Activated T-helper 9 cell treated with anti-CD3 and anti-CD28 coated beads, Interleukin-2, amount 50 U/mL, for 16 hours (primary cell): ENCODE results near the gene HOXC9.

Source experiments
- DNase-seq: peaks from one replicate; pipeline ENCODE4 v3.0.0-alpha.2; 2020; ENCODE audit warnings: low read depth

The HOXC9 gene

DNA sequence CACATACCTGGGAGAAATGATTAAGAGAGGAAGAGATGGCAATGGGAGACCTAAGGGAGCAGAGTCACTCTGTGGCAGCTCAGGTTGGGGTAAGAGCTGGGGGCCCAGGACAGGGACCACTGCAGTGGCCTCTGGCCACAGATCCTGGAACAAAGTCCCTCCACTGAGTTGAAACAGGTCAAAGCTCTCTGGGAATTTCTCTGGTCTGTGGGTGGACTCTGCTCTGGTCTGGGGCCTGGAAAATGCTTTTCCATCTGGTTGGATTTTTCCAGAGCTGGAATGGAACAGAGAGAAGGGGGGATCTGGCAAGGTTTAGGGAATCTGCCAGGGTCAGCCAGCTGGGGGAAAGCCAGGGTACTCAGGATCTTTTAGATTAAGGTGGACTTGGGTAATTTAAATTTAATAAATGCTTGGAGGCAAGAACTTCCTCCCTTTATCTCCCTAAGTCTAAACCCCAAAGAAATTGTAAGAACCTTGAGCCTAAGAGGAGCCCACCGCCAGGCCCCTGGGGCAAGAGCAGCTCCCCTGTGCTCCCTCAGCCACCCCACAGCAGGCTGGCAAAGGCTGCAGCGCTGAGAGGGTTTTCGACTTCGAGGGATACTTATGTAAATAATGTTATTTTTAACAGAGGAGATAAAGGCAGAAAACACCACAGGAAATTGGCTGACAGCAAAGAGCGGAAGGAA, 11.3 kb upstream of the HOXC9 start:
- no peak for DNase-seq

GRCh38 chr12:53989227-53990113, 10.5 kb upstream of the HOXC9 start:
- no peak for DNase-seq

DNA sequence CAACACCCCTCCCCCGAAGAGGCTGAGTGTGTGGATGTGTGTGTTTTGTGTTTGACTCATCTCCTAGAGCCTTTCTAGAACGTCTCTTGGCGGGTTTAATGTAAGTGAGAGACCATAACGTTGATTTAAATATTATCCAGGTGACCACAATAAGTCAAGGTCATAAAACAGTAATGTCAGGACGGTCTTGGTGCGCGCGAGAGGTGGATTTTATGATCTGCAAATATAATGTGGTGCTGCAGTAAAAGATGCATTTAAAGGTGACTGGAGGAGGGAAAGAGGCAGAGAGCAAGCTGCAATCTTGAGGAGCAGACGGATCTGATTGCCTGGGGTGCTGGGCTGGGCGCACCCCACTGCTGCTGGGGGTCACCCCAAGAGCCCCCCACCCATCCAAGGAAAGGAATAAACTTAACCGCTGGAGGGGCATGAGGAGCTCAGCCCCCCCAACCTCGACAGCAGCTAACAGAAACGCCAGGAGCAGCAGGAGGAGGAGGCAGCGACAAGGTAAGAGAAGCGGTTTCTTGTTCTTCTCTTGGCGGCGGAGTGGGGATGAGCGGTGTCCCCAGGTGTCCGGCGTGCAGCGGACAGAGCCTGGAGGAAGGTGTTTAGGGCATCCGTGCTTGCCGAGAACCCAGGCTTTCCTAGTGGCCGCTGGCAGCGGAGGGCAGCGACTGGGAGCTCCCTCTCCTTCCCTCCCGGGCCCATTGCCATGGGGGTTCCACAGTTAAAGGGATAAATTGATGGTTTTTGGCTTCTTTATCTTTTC, 9.5 kb upstream of the HOXC9 start:
- DNase-seq = no peak

DNA sequence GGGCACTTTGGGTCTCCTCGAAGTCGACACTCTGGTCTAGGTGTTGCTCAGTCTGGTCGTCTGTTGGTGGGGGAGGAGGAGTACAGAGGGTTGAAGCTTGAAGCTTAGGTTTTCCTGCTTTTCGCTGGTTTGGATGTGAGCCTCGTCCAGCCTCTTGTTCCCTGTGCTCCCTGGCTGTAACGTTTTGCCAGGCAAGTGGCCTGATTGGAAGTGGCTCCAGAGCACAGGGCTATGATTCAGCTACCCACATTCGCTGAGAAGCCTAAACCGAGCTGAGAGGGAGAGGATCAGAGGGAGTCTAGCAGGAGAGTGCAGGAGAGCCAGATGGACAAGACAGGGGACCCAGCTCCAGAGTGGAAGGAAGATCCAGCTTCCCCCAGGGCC, 8.9 kb upstream of the HOXC9 start:
- DNase-seq = no peak

- no peak for DNase-seq
These were observed 7.5 kb upstream of the HOXC9 start for GRCh38 chr12:53992377-53992889.

- no peak for DNase-seq
These were observed 6.6 kb upstream of the HOXC9 start for GRCh38 chr12:53993162-53994008.

DNA sequence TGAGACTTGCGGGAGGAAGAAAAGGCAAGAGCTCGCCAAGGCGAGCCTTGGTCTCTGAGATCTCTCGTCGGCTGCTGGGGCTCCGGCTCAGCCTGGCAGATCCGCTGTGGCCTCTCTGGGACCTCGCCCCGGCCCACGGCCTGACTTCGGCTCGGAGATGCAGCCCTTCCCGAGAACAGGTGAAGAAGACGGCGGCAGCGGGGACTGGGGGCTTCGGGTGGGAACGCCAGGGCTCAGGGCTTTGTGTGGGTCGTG, 6.0 kb upstream of the HOXC9 start:
- no peak for DNase-seq

DNA sequence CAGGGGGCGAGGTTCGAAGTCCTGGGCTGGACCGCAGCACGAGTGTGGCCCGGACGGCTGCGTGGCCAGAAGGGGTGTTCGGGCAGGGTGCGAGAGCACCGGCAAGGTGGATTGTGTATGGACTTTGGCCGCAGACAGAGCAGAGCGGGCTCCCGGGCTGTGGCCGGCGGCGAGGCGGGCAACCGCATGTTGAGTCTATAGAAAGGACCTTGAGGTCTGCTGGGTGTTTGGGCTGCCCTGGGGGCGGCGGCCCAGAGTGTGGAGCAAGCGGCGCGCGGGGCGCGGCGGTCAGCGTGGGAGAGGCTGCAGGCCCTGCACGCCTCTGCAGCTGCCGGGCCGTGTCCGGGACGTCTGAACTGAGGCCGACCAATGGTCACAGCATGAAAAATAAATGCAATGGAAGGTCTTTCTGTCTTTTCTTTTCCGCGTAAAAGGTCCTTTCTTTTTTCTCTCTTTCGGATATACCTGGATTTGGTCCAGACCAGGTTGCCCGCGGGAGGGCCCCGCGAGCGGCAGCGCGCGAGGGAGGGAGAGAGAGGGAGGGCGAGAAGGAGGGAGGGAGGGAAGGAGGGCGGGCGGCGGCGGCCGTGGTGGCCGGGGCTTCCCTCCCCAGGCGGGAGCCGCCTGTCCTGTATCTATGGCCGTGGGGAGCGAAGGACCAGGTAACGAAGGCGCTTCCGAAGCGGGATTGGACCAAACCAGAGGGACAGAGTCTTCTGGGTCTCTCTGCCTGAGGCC, 5.5 kb upstream of the HOXC9 start:
- no peak for DNase-seq

- no peak for DNase-seq
These were observed 5.0 kb upstream of the HOXC9 start for GRCh38 chr12:53995002-53995377.

- no peak for DNase-seq
These were observed 4.4 kb upstream of the HOXC9 start for GRCh38 chr12:53995378-53996239.

DNA sequence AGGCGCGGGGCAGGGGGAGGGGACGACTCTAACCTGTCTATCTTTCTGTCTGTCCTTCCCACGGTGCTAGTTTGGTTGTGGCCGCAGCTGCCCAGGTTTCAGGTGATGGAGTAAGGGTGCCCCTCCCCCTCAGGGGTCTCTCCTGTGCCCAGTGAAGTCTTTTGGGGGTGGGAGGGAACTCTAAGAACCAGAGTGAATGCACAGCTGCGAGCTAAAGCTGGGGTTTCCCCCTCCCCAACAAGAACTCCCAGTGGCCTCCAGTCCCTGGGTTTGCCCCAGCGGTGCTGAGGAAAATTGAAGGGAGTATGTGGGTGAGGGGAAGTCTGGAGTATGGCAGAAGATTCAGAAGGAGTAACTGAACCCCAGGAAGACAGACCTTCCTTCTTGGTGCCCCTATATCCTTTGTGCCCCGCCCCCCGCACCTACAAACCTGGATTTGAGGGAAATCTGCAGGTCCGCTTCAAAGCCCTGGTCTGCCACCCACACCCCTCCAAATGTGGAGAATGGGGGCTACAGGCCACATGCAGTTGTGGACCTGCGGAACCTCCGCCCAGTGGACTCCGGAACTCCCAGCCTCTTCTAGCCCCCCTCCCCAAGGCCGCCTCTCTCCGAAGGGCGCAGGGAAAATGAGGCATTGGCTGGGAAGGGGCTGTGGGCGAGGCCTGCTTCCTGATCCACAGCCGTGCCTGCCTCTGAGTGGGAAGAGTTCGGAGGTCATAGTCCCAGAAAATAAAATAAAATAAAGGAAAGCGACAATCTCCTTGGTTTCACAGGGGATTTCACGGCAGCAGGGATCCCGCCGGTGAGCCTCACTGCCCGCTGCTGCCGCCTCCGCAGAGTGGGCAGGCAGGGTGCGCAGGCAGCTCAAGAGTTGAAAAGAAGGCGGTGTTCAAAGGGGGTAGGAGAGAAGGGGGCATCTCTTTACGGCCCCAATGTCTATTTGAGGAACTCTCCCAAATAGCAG, 3.4 kb upstream of the HOXC9 start:
- no peak for DNase-seq

- DNase-seq = no peak
These were observed 2.5 kb upstream of the HOXC9 start for GRCh38 chr12:53997204-53998109.

DNA sequence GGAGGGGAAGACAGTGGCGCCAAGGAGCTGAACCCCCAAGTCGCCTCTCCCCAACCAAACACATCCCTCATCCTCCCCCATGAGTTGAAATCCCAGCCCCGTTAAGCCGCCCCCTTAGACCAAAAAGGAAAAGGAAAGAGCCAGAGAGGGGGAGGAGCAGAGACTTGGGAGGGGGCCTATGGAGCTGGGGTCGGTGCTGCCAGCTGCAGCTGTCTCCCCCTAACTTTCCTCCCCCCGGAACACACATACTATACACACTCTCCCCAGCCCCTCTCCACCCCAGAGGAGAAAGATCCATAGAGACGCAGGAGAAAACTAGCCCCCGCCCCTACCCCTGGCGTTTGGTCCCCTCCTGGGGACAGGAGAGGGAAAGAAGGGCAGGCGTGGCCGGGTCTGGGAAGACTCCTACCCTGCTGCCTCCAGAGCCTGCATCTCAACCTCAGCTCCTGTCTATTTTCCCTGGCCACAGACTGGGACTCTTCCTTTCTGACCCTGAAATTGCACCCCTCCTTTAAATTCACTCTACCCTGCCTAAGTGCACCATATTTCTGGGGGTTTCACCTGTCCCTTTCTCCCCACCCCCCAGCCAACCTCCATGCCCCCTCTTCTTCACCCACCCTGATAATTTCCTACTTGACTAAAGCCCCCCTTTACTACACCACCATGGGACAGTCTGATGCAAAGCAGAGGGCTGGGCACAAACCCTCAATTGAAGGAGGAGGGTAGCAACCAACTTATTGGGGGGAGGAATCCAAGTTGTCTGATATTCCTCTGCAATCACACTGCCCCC, 1.7 kb upstream of the HOXC9 start:
- no peak for DNase-seq

- no peak for DNase-seq
These were observed 1.1 kb upstream of the HOXC9 start for GRCh38 chr12:53998900-53999236.

GRCh38 chr12:53999559-54000115, 324 bp upstream of the HOXC9 start:
- no peak for DNase-seq

GRCh38 chr12:54001283-54002187, 1.6 kb downstream of the HOXC9 start:
- DNase-seq = no peak
